HEK293 (cell line): ENCODE results near the gene TCF12.

Source experiments
- CTCF ChIP-seq: fragments of 450-650 bp; formaldehyde crosslinking; IDR thresholded peaks from 2 replicates; pipeline ENCODE4 v1.5.1; 2016; ENCODE audit warnings: missing biosample characterization, missing genetic modification characterization
- GLI2 ChIP-seq: fragments of 450-650 bp; formaldehyde crosslinking; IDR thresholded peaks from 2 replicates; pipeline ENCODE4; 2017; ENCODE audit warnings: missing biosample characterization, missing genetic modification characterization, low read depth, borderline replicate concordance
- MZF1 ChIP-seq: fragments of 450-650 bp; formaldehyde crosslinking; IDR thresholded peaks from 2 replicates; pipeline ENCODE4 v1.5.1; 2017; ENCODE audit warnings: missing biosample characterization, missing genetic modification characterization, borderline replicate concordance
- PBX3 ChIP-seq: sonication (generic); formaldehyde crosslinking; IDR thresholded peaks from 2 replicates; pipeline ENCODE4 v1.8.1; 2022; ENCODE audit warnings: mild to moderate bottlenecking, moderate library complexity, missing genetic modification reagents
- PRDM1 ChIP-seq: fragments of 450-650 bp; formaldehyde crosslinking; IDR thresholded peaks from 2 replicates; pipeline ENCODE4; 2016; ENCODE audit warnings: missing biosample characterization, missing genetic modification characterization
- TCF7L2 ChIP-seq: IDR thresholded peaks from 2 replicates; pipeline ENCODE4 v1.6.1; 2011; ENCODE audit warnings: low read depth, mild to moderate bottlenecking, inconsistent platforms, low read length, moderate library complexity, borderline replicate concordance
- YY1 ChIP-seq: fragments of 450-650 bp; formaldehyde crosslinking; IDR thresholded peaks from 2 replicates; pipeline ENCODE4 v1.5.1; 2018; ENCODE audit warnings: missing biosample characterization, missing genetic modification characterization
- ZNF121 ChIP-seq: fragments of 450-650 bp; formaldehyde crosslinking; IDR thresholded peaks from 2 replicates; pipeline ENCODE4 v1.5.1; 2016; ENCODE audit warnings: missing biosample characterization, missing genetic modification characterization
- ZNF26 ChIP-seq: fragments of 450-650 bp; formaldehyde crosslinking; IDR thresholded peaks from 2 replicates; pipeline ENCODE4 v1.5.1; 2016; ENCODE audit warnings: missing biosample characterization, missing genetic modification characterization
- ZNF37A ChIP-seq: fragments of 450-650 bp; IDR thresholded peaks from 2 replicates; pipeline ENCODE4 v1.5.1; 2018; ENCODE audit warnings: missing biosample characterization, missing genetic modification characterization
- ZNF626 ChIP-seq: fragments of 450-650 bp; sonication (Bioruptor Pico); formaldehyde crosslinking; IDR thresholded peaks from 2 replicates; pipeline ENCODE4 v1.5.1; 2018; ENCODE audit warnings: missing biosample characterization, missing genetic modification characterization, inconsistent platforms
- ZNF76 ChIP-seq: fragments of 450-650 bp; formaldehyde crosslinking; IDR thresholded peaks from 2 replicates; pipeline ENCODE4; 2016; ENCODE audit warnings: low read depth, missing biosample characterization, missing genetic modification characterization, borderline replicate concordance
- TF ChIP-seq, protein P1 (sequence below): fragments of 450-650 bp; formaldehyde crosslinking; IDR thresholded peaks from 2 replicates; pipeline ENCODE4 v1.5.1; 2017; ENCODE audit warnings: missing biosample characterization, missing genetic modification characterization
- TF ChIP-seq, protein P2 (sequence below): fragments of 450-650 bp; formaldehyde crosslinking; IDR thresholded peaks from 2 replicates; pipeline ENCODE4 v1.5.1; 2016; ENCODE audit warnings: missing biosample characterization, missing genetic modification characterization, borderline replicate concordance

DNA sequence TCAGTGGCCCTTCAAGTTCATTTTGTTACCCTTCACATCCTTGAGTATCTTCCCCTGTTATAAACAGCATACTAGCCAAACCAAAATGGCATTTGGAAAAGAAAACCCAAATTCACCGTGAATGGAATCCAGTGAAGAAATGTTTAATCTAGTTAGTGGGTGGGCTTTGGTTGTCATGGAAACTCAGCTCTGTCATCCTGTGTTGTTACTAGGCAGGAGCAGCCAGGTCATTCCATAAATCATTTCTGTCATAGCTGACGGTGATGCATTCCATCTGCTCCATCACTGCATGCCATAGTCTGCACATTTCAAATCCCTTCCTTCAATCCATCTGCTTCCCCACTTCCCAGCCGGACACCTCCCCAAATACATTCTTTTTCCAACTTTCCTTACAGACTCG, 317.4 kb downstream of the TCF12 start:
- TF ChIP-seq MZF1, result peak; percentile 24; the same call in 1 of the 2 replicates
- no peak for TF ChIP-seq PBX3
- TF ChIP-seq ZNF76, result no peak
- no peak for TF ChIP-seq YY1 (tag by site-specific recombination)
- no peak for TF ChIP-seq ZNF626 (tag by site-specific recombination)
- TF ChIP-seq PRDM1 (tag by site-specific recombination), result no peak
- no peak for TF ChIP-seq CTCF (tag by site-specific recombination)
- no peak for TF ChIP-seq ZNF26 (tag by site-specific recombination)
- no peak for TF ChIP-seq ZNF121 (tag by site-specific recombination)
- no peak for TF ChIP-seq GLI2 (tag by site-specific recombination)
- TF ChIP-seq ZNF37A (tag by site-specific recombination), result no peak
- TF ChIP-seq, protein P1, sequence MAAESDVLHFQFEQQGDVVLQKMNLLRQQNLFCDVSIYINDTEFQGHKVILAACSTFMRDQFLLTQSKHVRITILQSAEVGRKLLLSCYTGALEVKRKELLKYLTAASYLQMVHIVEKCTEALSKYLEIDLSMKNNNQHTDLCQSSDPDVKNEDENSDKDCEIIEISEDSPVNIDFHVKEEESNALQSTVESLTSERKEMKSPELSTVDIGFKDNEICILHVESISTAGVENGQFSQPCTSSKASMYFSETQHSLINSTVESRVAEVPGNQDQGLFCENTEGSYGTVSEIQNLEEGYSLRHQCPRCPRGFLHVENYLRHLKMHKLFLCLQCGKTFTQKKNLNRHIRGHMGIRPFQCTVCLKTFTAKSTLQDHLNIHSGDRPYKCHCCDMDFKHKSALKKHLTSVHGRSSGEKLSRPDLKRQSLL, result no peak
- TF ChIP-seq, protein P2, sequence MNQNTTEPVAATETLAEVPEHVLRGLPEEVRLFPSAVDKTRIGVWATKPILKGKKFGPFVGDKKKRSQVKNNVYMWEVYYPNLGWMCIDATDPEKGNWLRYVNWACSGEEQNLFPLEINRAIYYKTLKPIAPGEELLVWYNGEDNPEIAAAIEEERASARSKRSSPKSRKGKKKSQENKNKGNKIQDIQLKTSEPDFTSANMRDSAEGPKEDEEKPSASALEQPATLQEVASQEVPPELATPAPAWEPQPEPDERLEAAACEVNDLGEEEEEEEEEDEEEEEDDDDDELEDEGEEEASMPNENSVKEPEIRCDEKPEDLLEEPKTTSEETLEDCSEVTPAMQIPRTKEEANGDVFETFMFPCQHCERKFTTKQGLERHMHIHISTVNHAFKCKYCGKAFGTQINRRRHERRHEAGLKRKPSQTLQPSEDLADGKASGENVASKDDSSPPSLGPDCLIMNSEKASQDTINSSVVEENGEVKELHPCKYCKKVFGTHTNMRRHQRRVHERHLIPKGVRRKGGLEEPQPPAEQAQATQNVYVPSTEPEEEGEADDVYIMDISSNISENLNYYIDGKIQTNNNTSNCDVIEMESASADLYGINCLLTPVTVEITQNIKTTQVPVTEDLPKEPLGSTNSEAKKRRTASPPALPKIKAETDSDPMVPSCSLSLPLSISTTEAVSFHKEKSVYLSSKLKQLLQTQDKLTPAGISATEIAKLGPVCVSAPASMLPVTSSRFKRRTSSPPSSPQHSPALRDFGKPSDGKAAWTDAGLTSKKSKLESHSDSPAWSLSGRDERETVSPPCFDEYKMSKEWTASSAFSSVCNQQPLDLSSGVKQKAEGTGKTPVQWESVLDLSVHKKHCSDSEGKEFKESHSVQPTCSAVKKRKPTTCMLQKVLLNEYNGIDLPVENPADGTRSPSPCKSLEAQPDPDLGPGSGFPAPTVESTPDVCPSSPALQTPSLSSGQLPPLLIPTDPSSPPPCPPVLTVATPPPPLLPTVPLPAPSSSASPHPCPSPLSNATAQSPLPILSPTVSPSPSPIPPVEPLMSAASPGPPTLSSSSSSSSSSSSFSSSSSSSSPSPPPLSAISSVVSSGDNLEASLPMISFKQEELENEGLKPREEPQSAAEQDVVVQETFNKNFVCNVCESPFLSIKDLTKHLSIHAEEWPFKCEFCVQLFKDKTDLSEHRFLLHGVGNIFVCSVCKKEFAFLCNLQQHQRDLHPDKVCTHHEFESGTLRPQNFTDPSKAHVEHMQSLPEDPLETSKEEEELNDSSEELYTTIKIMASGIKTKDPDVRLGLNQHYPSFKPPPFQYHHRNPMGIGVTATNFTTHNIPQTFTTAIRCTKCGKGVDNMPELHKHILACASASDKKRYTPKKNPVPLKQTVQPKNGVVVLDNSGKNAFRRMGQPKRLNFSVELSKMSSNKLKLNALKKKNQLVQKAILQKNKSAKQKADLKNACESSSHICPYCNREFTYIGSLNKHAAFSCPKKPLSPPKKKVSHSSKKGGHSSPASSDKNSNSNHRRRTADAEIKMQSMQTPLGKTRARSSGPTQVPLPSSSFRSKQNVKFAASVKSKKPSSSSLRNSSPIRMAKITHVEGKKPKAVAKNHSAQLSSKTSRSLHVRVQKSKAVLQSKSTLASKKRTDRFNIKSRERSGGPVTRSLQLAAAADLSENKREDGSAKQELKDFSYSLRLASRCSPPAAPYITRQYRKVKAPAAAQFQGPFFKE, result no peak
- TF ChIP-seq TCF7L2, result no peak
